Cerebellar nuclear complex (tissue), 1 donor: ENCODE results near the gene PDE7B.
"Not testable (repeated sequence)": the region's sequence is repeated elsewhere in the genome, so short reads cannot be mapped to it uniquely, and the experiment has no call there.

Experiments
- DNase-seq, 2 experiments: peaks; one replicate each; lab custom pipeline; 2025; lab: John Stamatoyannopoulos, UW

PDE7B gene

GRCh38 chr6:136070815-136071214 lies 219.3 kb downstream of the PDE7B start:
- DNase-seq = no peak

DNA sequence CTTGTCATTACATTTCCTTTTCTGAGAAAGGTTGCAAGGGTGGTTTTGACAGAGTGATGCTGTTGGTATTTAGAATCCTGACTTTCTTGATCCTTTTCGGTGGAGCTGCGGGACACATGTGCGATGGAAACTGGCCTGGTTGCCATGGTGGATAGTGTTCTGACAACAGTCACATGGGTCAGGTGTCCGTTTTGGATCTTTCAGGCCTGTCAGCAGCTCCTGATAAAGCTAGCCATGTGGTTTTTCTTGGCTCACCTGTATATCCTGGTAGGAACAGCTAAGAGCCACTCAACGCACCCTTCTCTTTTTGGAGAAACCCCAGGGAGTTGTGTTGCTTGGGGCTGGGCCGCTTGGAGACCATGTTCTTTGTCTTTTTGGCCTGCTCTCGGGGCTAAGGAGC lies 221.2 kb downstream of the PDE7B start:
- no peak for DNase-seq

GRCh38 chr6:136073216-136073615 lies 221.7 kb downstream of the PDE7B start:
- no peak for DNase-seq

GRCh38 chr6:136076496-136076895 lies 225.0 kb downstream of the PDE7B start:
- no peak for DNase-seq

GRCh38 chr6:136077834-136078576 lies 226.5 kb downstream of the PDE7B start:
- DNase-seq = no peak

- DNase-seq = no peak
These were observed 228.4 kb downstream of the PDE7B start for GRCh38 chr6:136079701-136080565.

DNA sequence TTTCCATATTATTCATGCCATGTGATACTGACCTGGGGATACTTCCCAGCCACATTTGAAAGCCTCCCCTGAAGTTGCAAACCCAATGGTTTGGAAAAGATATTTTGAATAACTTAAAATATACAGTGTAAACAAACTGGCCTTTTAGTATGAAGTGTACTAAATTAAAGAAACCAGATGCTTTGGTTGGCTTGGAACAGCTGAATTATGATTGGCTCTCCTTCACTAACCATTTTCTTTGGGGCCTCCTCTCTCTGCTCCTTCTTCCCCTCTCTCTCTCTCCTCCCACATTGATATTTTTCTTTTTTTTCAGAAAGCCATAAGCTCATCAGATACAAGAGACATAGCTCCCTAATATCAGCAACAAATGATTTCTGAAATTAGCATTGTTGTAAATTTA lies 232.0 kb downstream of the PDE7B start:
- no peak for DNase-seq

GRCh38 chr6:136084403-136084802 lies 232.9 kb downstream of the PDE7B start:
- no peak for DNase-seq

DNA sequence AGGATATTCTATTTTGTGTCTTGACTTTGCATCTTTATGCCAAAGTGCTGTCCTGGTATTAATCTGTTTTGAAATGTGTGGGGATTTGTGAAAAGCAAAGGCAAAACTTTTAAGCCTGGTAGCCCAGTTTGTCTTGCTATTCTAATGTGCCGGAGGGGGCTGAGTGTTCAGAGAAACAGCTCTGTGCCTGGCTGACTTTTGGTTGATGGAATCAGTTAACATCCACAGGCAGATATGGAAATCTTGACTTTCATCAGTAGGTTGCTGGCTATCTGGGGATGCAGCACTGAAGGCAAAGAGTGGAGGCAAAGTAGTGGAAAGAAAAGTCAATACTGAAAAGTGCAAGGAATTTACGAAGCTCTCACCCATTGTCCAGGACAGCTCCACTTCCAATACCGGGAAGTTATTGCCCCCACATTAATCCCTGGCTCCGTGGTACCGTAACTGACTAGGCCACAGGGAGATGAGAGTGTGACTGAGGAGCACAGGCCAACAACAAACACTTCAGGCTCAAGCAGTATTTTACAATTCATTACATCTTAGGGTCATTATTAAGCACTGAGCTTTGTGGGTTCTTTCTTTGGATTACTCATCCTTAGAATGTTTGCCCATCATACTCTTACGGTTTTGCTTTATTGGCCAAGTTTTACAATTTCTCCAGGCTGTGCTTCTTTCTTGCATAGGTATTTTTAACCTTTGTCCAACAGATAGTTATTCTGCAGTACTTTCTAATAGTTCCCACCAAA lies 234.0 kb downstream of the PDE7B start:
- DNase-seq = no peak

DNA sequence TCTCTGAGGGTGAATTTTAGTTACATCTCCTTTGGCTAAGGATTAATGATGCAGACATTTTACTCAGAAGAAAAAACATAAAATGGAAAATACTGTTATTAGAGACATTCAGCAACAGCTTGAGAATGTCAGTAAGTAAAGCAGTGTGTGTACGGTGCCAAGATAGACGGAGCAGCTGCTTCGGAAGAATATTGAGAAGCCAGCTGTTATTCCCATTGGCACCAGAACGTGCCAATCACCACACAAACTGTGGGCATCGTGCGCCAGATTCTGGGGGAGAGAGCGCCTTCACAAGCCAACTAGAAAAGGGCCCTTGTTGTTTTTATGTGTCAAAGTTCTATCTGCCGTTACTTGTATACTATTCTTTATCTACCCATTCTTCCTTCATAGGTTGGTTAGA lies 235.2 kb downstream of the PDE7B start:
- no peak for DNase-seq

GRCh38 chr6:136087986-136088385 lies 236.5 kb downstream of the PDE7B start:
- DNase-seq = no peak

- DNase-seq = no peak
These were observed 237.2 kb downstream of the PDE7B start for GRCh38 chr6:136088693-136089092.

- no peak for DNase-seq
These were observed 238.4 kb downstream of the PDE7B start for GRCh38 chr6:136089876-136090275.

- DNase-seq = no peak
These were observed 239.4 kb downstream of the PDE7B start for GRCh38 chr6:136090929-136091328.

- no peak for DNase-seq
These were observed 241.4 kb downstream of the PDE7B start for GRCh38 chr6:136092897-136093296.

DNA sequence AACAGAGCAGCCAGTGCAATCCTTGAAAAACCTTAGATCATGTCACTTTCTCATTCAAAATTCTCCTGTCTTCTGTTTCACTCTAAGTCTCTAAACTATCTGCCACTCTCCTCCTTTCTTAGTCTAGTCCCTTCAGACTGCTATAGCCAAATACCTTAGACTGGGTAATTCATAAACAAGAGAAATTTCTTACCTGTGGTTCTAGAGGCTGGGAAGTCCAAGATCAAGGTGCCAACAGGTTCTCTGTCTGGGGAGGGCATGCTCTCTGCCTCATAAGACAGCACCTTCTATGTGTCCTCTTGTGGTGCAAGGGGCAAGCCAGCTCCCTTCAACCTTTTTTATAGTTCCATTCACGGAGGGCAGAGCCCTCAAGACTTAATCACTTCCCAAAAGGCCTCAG lies 242.3 kb downstream of the PDE7B start:
- no peak for DNase-seq

DNA sequence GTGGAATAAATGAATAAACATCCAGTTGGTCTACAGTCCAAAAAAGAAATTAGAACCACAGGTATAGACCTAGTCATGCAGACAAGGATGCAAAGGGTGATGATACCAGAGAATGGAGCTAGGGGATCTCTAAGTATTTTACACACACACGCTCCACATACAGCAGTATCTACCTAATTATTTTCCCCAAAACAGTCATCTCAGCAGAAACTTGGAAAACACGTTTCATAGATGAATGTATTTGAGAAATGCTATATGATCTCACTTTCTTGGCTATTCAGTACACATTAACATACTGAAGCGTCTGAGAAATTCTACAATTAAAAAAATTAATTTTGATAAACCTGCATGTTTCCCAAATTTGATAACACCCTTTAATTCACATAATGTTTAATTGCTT lies 243.3 kb downstream of the PDE7B start:
- no peak for DNase-seq

GRCh38 chr6:136095986-136096385 lies 244.5 kb downstream of the PDE7B start:
- no peak for DNase-seq

DNA sequence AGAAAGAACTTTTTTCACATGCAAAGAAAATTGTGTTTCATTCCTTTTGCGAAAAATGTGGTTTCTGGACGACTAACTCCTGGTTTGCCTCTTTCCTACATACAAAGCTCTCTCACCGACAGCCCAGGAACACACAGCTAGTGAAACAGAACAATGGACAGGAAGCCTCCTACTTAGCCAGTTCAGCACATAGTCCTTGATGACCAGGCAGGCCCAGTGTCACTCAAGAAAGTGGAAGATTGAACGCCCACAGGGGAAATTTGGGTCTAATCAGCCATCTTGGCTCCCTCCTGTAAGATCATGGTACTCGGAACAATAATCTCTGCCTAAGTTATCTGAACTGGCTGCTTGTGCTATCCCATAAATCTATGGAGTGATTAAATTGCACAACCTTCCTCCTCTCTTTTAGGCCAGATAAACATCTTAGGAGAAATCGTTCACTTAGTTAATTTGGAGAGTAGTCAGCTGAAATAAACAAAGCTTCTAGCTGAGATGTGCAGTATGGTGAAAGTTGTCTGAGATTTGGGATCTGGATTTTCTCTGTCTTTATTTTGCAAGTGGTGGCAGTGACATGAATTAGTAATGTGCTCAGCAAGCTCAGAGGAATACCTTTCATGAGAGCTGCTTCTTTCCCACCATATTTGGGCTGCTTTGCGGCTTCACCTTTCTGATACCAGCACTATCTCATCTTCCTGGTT lies 251.6 kb downstream of the PDE7B start:
- no peak for DNase-seq

- DNase-seq = no peak
These were observed 252.3 kb downstream of the PDE7B start for GRCh38 chr6:136103763-136104311.

DNA sequence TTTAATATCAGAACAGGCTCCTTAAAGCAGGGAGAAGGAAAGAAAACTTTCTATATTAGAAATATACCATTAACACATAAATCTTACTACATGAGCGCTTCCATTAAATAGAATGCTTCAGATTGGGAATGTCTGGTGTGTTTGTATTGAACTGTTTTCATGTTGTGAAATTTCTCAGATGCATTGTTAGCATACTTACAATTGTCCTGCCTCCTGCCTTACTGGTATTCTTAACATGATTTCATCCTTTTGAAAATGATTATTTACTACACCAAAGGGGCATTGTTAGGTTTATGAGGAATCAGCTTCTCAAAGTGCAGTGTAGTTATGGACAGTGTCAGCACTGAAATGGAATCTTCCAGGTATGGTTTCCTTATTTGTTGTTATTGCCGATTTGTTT lies 253.1 kb downstream of the PDE7B start:
- DNase-seq = no peak

DNA sequence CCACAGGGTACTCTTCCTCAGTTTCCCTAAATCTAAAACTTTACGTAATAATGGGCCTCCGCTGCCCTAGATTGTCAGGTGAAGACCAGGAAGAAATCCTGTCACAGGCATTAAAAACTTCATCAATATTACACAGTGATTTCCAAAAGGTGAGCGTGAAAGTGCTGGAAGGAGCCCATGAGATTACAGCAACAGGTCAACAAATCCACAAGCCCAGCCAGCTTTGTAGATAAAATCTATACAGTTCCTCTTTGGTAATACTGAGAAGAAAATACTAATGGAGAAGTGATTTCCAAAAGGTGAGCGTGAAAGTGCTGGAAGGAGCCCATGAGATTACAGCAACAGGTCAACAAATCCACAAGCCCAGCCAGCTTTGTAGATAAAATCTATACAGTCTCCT lies 254.3 kb downstream of the PDE7B start:
- DNase-seq = not testable (repeated sequence)
